Liver (tissue), 9 donors: ENCODE measurements around the gene ITIH5. TPM values are rescaled to one million over a fixed set of nuclear protein-coding genes. Genes with fewer than 3 reads are reported as not detected.

Experiments used
- DNase-seq: peaks from one replicate; pipeline ENCODE4 v3.0.0-alpha.2; 2017; ENCODE audit warnings: low spot score
- H3K27ac ChIP-seq, 2 donors: one replicate each; pipeline ENCODE4 v1.7.0; 2013; ENCODE audit warnings: inconsistent platforms in 2 of 2, low read length in 2 of 2, control low read depth in 1 of 2, low read depth in 1 of 2, mild to moderate bottlenecking in 1 of 2
- H3K27me3 ChIP-seq, 4 donors: one replicate each; pipeline versions ENCODE4 v1.6.1 to v1.7.0; 2013; ENCODE audit warnings: low read length in 3 of 4, inconsistent platforms in 1 of 4, mild to moderate bottlenecking in 1 of 4, moderate library complexity in 1 of 4; ENCODE audit not compliant: control insufficient read depth in 4 of 4, insufficient read depth in 4 of 4
- H3K36me3 ChIP-seq, 4 donors: one replicate each; pipeline versions ENCODE4 v1.6.1 to v1.7.0; 2013; ENCODE audit warnings: low read length in 3 of 4, mild to moderate bottlenecking in 3 of 4, low read depth in 1 of 4, moderate library complexity in 1 of 4; ENCODE audit not compliant: control insufficient read depth in 4 of 4, insufficient read depth in 3 of 4
- H3K4me1 ChIP-seq, 4 donors: one replicate each; pipeline versions ENCODE4 v1.6.1 to v1.7.0; 2013; ENCODE audit warnings: low read length in 3 of 4, mild to moderate bottlenecking in 3 of 4, moderate library complexity in 1 of 4; ENCODE audit not compliant: control insufficient read depth in 4 of 4, insufficient read depth in 4 of 4
- H3K4me3 ChIP-seq, 3 donors: one replicate each; pipeline versions ENCODE4 v1.6.1 to v1.7.0; 2013; ENCODE audit warnings: low read length in 3 of 3, control low read depth in 1 of 3, low read depth in 1 of 3, mild to moderate bottlenecking in 1 of 3
- H3K9ac ChIP-seq, 2 donors: one replicate each; pipeline ENCODE4 v1.7.0; 2013; ENCODE audit warnings: low read length in 2 of 2, mild to moderate bottlenecking in 2 of 2, moderate library complexity in 2 of 2, control low read depth in 1 of 2, low read depth in 1 of 2
- H3K9me3 ChIP-seq, 4 donors: one replicate each; pipeline versions ENCODE4 v1.6.1 to v1.7.0; 2013; ENCODE audit warnings: low read length in 3 of 4; ENCODE audit not compliant: control insufficient read depth in 4 of 4
- ATF3 ChIP-seq: IDR thresholded peaks from 2 replicates; pipeline ENCODE4 v1.6.1; 2016; ENCODE audit warnings: antibody characterized with exemption
- EGR1 ChIP-seq, 2 donors: IDR thresholded peaks; 2 replicates each; pipeline ENCODE4 v1.6.1; 2016 to 2018; ENCODE audit warnings: antibody characterized with exemption in 2 of 2, low read depth in 2 of 2
- FOXA1 ChIP-seq: IDR thresholded peaks from 2 replicates; pipeline ENCODE4 v1.6.1; 2016; ENCODE audit warnings: antibody characterized with exemption
- FOXA2 ChIP-seq: IDR thresholded peaks from 2 replicates; pipeline ENCODE4 v1.6.1; 2016; ENCODE audit warnings: antibody characterized with exemption
- GABPA ChIP-seq, 2 donors: IDR thresholded peaks in 1 of 2; conservative IDR thresholded peaks in 1 of 2; 2 replicates each; pipeline ENCODE4 v1.6.1; 2016; ENCODE audit warnings: antibody characterized with exemption in 2 of 2, mild to moderate bottlenecking in 1 of 2, moderate library complexity in 1 of 2
- HNF4A ChIP-seq, 2 donors: conservative IDR thresholded peaks; 2 replicates each; pipeline ENCODE4 v1.6.1; 2016; ENCODE audit warnings: antibody characterized with exemption in 2 of 2, mild to moderate bottlenecking in 2 of 2
- HNF4G ChIP-seq: IDR thresholded peaks from 2 replicates; pipeline ENCODE4 v1.6.1; 2016; ENCODE audit warnings: antibody characterized with exemption
- JUND ChIP-seq, 2 donors: IDR thresholded peaks; 2 replicates each; pipeline ENCODE4 v1.6.1; 2016; ENCODE audit warnings: antibody characterized with exemption in 2 of 2
- NR2F2 ChIP-seq: IDR thresholded peaks from 2 replicates; pipeline ENCODE4 v1.6.1; 2016; ENCODE audit warnings: antibody characterized with exemption
- RAD21 ChIP-seq, 2 donors: IDR thresholded peaks; 2 replicates each; pipeline ENCODE4 v1.6.1; 2016; ENCODE audit warnings: antibody characterized with exemption in 2 of 2, mild to moderate bottlenecking in 2 of 2
- RXRA ChIP-seq, 2 donors: IDR thresholded peaks; 2 replicates each; pipeline ENCODE4 v1.6.1; 2017 to 2018; ENCODE audit warnings: antibody characterized with exemption in 2 of 2, mild to moderate bottlenecking in 1 of 2
- SP1 ChIP-seq: IDR thresholded peaks from 2 replicates; pipeline ENCODE4 v1.6.1; 2018; ENCODE audit warnings: antibody characterized with exemption, mild to moderate bottlenecking
- TAF1 ChIP-seq: conservative IDR thresholded peaks from 2 replicates; pipeline ENCODE4 v1.6.1; 2016; ENCODE audit warnings: antibody characterized with exemption, mild to moderate bottlenecking
- YY1 ChIP-seq: IDR thresholded peaks from 2 replicates; pipeline ENCODE4 v1.6.1; 2016; ENCODE audit warnings: antibody characterized with exemption, mild to moderate bottlenecking
- WGBS: extraction: QIAGEN DNeasy Blood & Tissue Kit; methylation state at CpG from one replicate; pipeline ENCODE4 v1.1.7; 2013; 5-methylcytosine and 5-hydroxymethylcytosine counted together
- polyA plus RNA-seq, 2 donors: library from polyadenylated mRNA; stranded (reverse) in 1 of 2; unstranded in 1 of 2; fragments of 200-250 nt in 1 of 2; fragments of >200 nt in 1 of 2; fragmentation: Nextera tagmentation in 1 of 2; extraction: Ambion mirVana in 1 of 2; gene quantifications; one replicate each; pipeline versions ENCODE4 v1.2.1 to v1.2.3, GENCODE V29; 2013 to 2015
- total RNA-seq, 2 donors: library from RNA; depleted of rRNA; stranded (reverse); fragments of >200 nt; gene quantifications; one replicate each; pipeline ENCODE4 v1.2.3, GENCODE V29; 2014
- TF ChIP-seq, protein P1 (sequence below): IDR thresholded peaks from 2 replicates; pipeline ENCODE4 v1.6.1; 2016; ENCODE audit warnings: antibody characterized with exemption
- TF ChIP-seq, protein P2 (sequence below): IDR thresholded peaks from 2 replicates; pipeline ENCODE4 v1.6.1; 2016; ENCODE audit warnings: antibody characterized with exemption
- TF ChIP-seq, protein P3 (sequence below): IDR thresholded peaks from 2 replicates; pipeline ENCODE4 v1.6.1; 2016; ENCODE audit warnings: antibody characterized with exemption, mild to moderate bottlenecking
- TF ChIP-seq, protein P4 (sequence below): fragments of 150-350 bp; IDR thresholded peaks from 2 replicates; pipeline ENCODE4 v1.5.1; 2017; ENCODE audit warnings: improper control_type of control experiment, low read depth, low read length; ENCODE audit not compliant: missing input control
- donor health status: healthy.
- donor health status: healthy.
- donor health status: healthy.
- donor health status: healthy.
- donor health status: healthy.

Gene ITIH5
- total and polyA plus RNA-seq, 4 donors, result 0.60 to 1.3 (median 0.98) TPM

DNA sequence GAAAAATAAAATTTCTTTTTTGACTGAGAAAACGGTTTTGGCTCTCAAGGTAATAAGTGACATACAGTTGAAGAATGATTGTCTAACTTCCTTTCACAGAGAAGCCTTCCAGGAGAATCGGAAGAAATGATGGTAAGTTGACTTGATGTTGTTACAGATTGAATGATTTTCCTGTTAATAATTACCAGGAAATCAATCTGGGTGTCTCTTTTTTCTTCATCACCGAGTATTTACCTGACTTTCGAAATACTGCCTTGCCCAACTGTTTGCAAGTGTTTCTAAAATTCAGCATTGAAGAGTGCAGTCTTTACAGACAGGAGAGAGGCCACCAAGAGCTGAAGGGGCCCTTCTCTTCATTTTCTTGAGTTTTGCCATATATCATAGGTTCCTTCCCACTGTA is 40.3 kb upstream of the ITIH5 start:
- Histone ChIP-seq H3K9me3 (no peaks in the 10 kb centered on the region), H3K9ac (no peak overlapping the region), H3K4me1 (peaks cover 8 to 67% (median 51%) of the 10 kb centered on the region in 4 donors), H3K27ac (peak overlapping the region in 1 of 2 donors; percentile 60), H3K27me3 (no peaks in the 10 kb centered on the region), H3K36me3 (peaks cover 1 to 18% (median 4%) of the 10 kb centered on the region in 4 donors), H3K4me3 (peak overlapping the region in 2 of 3 donors; percentile 32 to 93)
- WGBS, result 30% methylated on average over 4 of the region's 4 CpGs
- TF ChIP-seq, protein P1, sequence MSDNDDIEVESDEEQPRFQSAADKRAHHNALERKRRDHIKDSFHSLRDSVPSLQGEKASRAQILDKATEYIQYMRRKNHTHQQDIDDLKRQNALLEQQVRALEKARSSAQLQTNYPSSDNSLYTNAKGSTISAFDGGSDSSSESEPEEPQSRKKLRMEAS, result peak; percentile 37
- peak in 1 of 2 donors; percentile 23 for TF ChIP-seq EGR1 (IDR thresholded peaks at IDR 0.05; ENCODE audit: low read depth in 2 of 2)
- TF ChIP-seq TAF1, result peak; percentile 69
- TF ChIP-seq HNF4A (conservative IDR thresholded peaks at IDR 0.05), result peak; percentile 58 to 74
- TF ChIP-seq, protein P2, sequence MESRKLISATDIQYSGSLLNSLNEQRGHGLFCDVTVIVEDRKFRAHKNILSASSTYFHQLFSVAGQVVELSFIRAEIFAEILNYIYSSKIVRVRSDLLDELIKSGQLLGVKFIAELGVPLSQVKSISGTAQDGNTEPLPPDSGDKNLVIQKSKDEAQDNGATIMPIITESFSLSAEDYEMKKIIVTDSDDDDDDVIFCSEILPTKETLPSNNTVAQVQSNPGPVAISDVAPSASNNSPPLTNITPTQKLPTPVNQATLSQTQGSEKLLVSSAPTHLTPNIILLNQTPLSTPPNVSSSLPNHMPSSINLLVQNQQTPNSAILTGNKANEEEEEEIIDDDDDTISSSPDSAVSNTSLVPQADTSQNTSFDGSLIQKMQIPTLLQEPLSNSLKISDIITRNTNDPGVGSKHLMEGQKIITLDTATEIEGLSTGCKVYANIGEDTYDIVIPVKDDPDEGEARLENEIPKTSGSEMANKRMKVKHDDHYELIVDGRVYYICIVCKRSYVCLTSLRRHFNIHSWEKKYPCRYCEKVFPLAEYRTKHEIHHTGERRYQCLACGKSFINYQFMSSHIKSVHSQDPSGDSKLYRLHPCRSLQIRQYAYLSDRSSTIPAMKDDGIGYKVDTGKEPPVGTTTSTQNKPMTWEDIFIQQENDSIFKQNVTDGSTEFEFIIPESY, result peak; percentile 65
- TF ChIP-seq RAD21 (IDR thresholded peaks at IDR 0.05), result peak; percentile 17 to 22
- no peak for TF ChIP-seq HNF4G
- no peak for TF ChIP-seq NR2F2
- peak; percentile 62 for TF ChIP-seq SP1
- peak; percentile 35 for TF ChIP-seq YY1
- peak; percentile 27 to 61 for TF ChIP-seq JUND (IDR thresholded peaks at IDR 0.05)
- peak; percentile 61 to 64 for TF ChIP-seq RXRA (IDR thresholded peaks at IDR 0.05)
- TF ChIP-seq, protein P3, sequence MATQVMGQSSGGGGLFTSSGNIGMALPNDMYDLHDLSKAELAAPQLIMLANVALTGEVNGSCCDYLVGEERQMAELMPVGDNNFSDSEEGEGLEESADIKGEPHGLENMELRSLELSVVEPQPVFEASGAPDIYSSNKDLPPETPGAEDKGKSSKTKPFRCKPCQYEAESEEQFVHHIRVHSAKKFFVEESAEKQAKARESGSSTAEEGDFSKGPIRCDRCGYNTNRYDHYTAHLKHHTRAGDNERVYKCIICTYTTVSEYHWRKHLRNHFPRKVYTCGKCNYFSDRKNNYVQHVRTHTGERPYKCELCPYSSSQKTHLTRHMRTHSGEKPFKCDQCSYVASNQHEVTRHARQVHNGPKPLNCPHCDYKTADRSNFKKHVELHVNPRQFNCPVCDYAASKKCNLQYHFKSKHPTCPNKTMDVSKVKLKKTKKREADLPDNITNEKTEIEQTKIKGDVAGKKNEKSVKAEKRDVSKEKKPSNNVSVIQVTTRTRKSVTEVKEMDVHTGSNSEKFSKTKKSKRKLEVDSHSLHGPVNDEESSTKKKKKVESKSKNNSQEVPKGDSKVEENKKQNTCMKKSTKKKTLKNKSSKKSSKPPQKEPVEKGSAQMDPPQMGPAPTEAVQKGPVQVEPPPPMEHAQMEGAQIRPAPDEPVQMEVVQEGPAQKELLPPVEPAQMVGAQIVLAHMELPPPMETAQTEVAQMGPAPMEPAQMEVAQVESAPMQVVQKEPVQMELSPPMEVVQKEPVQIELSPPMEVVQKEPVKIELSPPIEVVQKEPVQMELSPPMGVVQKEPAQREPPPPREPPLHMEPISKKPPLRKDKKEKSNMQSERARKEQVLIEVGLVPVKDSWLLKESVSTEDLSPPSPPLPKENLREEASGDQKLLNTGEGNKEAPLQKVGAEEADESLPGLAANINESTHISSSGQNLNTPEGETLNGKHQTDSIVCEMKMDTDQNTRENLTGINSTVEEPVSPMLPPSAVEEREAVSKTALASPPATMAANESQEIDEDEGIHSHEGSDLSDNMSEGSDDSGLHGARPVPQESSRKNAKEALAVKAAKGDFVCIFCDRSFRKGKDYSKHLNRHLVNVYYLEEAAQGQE, result peak; percentile 43
- TF ChIP-seq ATF3, result no peak
- peak in 1 of 2 donors; percentile 29 for TF ChIP-seq GABPA (IDR thresholded peaks at IDR 0.05 in 1 of 2, conservative IDR thresholded peaks at IDR 0.05 in 1 of 2)
- TF ChIP-seq FOXA1, result peak; percentile 46
- TF ChIP-seq, protein P4, sequence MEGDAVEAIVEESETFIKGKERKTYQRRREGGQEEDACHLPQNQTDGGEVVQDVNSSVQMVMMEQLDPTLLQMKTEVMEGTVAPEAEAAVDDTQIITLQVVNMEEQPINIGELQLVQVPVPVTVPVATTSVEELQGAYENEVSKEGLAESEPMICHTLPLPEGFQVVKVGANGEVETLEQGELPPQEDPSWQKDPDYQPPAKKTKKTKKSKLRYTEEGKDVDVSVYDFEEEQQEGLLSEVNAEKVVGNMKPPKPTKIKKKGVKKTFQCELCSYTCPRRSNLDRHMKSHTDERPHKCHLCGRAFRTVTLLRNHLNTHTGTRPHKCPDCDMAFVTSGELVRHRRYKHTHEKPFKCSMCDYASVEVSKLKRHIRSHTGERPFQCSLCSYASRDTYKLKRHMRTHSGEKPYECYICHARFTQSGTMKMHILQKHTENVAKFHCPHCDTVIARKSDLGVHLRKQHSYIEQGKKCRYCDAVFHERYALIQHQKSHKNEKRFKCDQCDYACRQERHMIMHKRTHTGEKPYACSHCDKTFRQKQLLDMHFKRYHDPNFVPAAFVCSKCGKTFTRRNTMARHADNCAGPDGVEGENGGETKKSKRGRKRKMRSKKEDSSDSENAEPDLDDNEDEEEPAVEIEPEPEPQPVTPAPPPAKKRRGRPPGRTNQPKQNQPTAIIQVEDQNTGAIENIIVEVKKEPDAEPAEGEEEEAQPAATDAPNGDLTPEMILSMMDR, result no peak
- TF ChIP-seq FOXA2, result peak; percentile 60
- DNase-seq, result no peak
